ENCODE data around the gene DYNLT4. TPM values are rescaled to one million over a fixed set of nuclear protein-coding genes. Genes with fewer than 3 reads are reported as not detected.
"Not testable (repeated sequence)": the region's sequence is repeated elsewhere in the genome, so short reads cannot be mapped to it uniquely, and the experiment has no call there.

Gene DYNLT4
- total RNA-seq, 1 donor from 2014 or later = 5.2 TPM

DNA sequence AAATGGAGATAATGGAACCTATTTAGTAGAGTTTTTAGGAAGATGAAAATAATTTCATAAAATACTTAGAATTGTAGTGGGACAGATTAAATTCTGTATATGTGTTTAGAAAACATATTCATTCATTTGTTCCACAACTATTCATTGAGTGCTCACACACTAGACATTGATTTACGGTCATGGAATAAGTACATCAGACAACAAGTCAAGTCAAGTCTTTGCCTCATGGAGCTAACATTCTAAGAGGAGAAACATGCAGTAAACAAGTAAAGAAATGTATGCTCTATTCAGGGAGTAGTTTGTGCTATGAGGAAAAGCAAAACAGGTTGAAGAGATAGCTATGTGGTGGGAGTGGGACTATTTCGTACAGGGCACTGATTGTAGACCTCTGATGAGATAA lies 10.2 kb upstream of the DYNLT4 start:
- intact Hi-C loops (cut with DNase I) = no loop called here
- no peak for ATAC-seq

DNA sequence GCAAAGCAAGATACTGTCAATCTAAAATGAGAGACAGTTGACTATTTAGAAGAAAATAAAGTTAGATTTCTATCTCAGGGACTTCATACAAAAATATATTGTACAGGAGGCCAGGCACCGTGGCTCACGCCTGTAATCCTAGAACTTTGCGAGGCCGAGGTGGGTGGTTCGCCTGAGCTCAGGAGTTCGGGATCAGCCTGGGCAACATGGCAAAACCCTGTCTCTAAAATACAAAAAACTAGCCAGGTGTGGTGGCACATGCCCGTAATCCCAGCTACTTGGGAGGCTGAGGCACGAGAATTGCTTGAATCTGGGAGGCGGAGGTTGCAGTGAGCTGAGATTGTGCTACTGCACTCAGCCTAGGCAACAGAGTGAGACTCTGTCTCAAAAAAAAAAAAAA lies 8.8 kb upstream of the DYNLT4 start:
- intact Hi-C loops (cut with DNase I); H3K27me3 ChIP-seq (ENCODE audit: low read depth); H3K36me3 ChIP-seq; H3K9me3 ChIP-seq; H3K4me3 ChIP-seq; ATAC-seq: not testable (repeated sequence)
- peak; percentile 24 for DNase-seq
- Histone ChIP-seq H3K4me1 (peaks cover 57% of the 10 kb centered on the region), H3K27ac (peak overlapping the region; percentile 34)

More for the DNA sequence above, 10.2 kb upstream of the DYNLT4 start:
- H3K9me3 ChIP-seq = no peaks in the 10 kb centered on the region
- DNase-seq = no peak
- H3K27me3 ChIP-seq (ENCODE audit: low read depth) = no peaks in the 10 kb centered on the region
- peaks cover 48% of the 10 kb centered on the region for H3K4me1 ChIP-seq
- TF ChIP-seq, protein P1, sequence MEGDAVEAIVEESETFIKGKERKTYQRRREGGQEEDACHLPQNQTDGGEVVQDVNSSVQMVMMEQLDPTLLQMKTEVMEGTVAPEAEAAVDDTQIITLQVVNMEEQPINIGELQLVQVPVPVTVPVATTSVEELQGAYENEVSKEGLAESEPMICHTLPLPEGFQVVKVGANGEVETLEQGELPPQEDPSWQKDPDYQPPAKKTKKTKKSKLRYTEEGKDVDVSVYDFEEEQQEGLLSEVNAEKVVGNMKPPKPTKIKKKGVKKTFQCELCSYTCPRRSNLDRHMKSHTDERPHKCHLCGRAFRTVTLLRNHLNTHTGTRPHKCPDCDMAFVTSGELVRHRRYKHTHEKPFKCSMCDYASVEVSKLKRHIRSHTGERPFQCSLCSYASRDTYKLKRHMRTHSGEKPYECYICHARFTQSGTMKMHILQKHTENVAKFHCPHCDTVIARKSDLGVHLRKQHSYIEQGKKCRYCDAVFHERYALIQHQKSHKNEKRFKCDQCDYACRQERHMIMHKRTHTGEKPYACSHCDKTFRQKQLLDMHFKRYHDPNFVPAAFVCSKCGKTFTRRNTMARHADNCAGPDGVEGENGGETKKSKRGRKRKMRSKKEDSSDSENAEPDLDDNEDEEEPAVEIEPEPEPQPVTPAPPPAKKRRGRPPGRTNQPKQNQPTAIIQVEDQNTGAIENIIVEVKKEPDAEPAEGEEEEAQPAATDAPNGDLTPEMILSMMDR (IDR thresholded peaks at IDR 0.05) = no peak
- no peaks in the 10 kb centered on the region for H3K36me3 ChIP-seq
- no peak overlapping the region for H3K27ac ChIP-seq
- no peak overlapping the region for H3K4me3 ChIP-seq

DNA sequence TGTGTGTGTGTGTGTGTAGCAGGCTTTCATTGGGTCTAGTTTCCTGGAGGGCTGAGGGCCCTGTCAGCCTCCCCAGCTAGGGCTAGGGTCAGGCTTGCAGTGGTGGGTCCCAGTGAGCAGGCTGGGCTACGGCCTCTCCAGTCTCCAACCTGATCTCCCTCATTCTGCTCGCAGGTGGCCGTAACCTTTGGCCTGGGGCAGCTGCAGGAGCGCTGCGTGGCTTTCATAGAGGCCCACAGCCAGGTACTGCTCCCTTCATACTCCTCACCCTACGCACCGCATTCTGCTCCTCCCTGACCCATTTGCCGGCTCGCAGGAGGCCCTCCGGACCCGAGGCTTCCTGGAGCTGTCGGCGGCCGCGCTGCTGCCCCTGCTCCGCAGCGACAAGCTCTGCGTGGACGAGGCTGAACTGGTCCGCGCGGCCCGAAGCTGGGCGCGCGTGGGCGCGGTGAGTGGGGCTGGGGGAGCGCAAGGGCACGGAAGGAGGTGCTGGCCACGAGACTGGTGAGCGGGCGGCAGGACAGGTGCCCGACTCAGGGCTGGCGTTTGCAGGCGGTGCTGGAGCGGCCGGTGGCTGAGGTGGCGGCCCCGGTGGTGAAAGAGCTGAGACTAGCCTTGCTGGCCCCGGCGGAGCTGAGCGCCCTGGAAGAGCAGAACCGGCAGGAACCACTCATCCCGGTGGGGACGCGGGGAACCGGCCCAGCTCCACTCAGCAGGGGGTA lies 5.8 kb upstream of the DYNLT4 start:
- TF ChIP-seq, protein P1 (IDR thresholded peaks at IDR 0.05) = no peak
- Histone ChIP-seq H3K9me3 (no peaks in the 10 kb centered on the region), H3K36me3 (no peaks in the 10 kb centered on the region), H3K4me3 (peak overlapping the region; percentile 60), H3K27ac (peak overlapping the region; percentile 89), H3K4me1 (peaks cover 74% of the 10 kb centered on the region), H3K27me3 (ENCODE audit: low read depth) (no peaks in the 10 kb centered on the region)
- DNase-seq (peak; percentile 59), ATAC-seq (peak; percentile 3 to 23)
- intact Hi-C loops (cut with DNase I) = no loop called here

DNA sequence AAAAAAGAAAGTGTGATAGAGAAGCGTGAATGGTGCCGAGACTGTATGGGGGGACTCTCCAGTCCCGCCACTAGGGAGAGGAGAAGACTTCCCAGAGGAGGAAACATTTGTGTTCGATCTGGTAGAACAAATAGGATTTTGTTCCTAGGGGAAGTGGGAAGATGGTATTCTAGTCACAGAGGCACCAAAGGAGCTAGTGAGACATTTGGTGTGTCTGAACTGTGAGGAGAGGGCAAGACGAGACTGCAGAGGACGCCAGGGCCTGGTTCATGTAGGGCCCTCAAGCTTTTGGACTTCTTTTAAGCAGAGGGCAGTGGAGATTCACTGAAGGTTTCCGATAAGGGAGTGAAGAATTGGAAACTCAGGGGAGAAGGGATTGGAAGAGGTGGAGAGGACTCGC lies 4.1 kb upstream of the DYNLT4 start:
- DNase-seq (peak; percentile 3), ATAC-seq (no peak)
- peaks cover 8% of the 10 kb centered on the region for H3K36me3 ChIP-seq
- no peak overlapping the region for H3K4me3 ChIP-seq
- H3K9me3 ChIP-seq = no peaks in the 10 kb centered on the region
- H3K27me3 ChIP-seq (ENCODE audit: low read depth) = no peaks in the 10 kb centered on the region
- H3K27ac ChIP-seq = peak overlapping the region; percentile 100
- intact Hi-C loops (cut with DNase I) = no loop called here
- TF ChIP-seq, protein P1 (IDR thresholded peaks at IDR 0.05) = no peak
- H3K4me1 ChIP-seq = peaks cover 91% of the 10 kb centered on the region

DNA sequence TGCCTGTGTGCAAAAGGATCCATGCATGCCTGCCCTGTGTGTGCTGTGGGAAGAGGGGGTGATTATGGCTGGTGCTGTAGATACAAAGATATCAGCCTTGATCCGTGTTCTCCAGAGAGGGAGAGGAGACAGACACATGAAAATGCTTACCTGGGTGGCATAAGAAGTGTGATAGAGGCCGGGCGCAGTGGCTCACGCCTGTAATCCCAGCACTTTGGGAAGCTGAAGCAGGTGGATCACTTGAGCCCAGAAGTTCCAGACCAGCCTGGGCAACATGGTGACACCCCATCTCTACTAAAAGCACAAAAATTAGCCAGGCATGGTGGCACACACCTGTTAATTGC lies 3.6 kb upstream of the DYNLT4 start:
- H3K4me3 ChIP-seq; intact Hi-C loops (cut with DNase I); H3K9me3 ChIP-seq; ATAC-seq; H3K27me3 ChIP-seq (ENCODE audit: low read depth): not testable (repeated sequence)
- H3K36me3 ChIP-seq = peaks cover 13% of the 10 kb centered on the region
- H3K27ac ChIP-seq = peak overlapping the region; percentile 100
- peaks cover 92% of the 10 kb centered on the region for H3K4me1 ChIP-seq
- DNase-seq = peak; percentile 35

DNA sequence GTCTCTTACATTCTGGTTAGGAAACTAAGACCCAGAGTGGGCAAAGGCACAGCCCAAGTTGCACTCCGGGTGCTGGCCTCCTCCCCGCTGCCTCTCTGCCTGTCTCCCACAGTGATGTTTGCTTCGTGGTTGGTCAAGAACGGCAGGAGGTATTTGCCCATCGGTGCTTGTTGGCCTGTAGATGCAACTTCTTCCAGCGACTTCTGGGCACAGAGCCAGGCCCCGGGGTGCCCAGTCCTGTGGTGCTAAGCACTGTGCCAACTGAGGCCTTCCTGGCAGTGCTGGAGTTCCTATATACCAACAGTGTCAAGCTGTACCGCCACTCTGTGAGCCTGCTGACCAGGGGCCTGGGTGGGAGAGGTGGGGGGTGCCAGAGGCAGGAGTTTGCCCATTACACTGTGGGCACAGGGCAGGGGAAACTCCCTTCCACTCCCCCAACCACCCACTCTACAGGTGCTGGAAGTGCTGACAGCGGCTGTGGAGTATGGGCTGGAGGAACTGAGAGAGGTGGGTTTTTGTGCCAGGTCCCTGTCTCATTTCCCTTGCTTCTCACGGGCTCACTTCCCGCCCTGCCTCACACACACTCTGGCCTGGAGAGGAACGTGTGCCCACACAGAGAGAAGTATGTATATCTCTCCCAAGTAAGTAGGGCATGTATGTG lies 3.1 kb upstream of the DYNLT4 start:
- Histone ChIP-seq H3K4me3 (peak overlapping the region; percentile 47), H3K36me3 (peaks cover 18% of the 10 kb centered on the region), H3K4me1 (peaks cover 92% of the 10 kb centered on the region), H3K9me3 (no peaks in the 10 kb centered on the region), H3K27ac (peak overlapping the region; percentile 100), H3K27me3 (ENCODE audit: low read depth) (no peaks in the 10 kb centered on the region)
- TF ChIP-seq, protein P1 (IDR thresholded peaks at IDR 0.05) = no peak
- ATAC-seq (no peak), DNase-seq (peak; percentile 87)
- intact Hi-C loops (cut with DNase I) = no loop called here
